HepG2 (cell line): ENCODE measurements around the gene SCN8A.
"Not testable (repeated sequence)": the region's sequence is repeated elsewhere in the genome, so short reads cannot be mapped to it uniquely, and the experiment has no call there.

ENCODE experiments used
- MAFF ChIP-seq: IDR thresholded peaks from 2 replicates; pipeline ENCODE4 v1.6.1; 2011; ENCODE audit warnings: low read depth, low read length, improper control_type of control experiment
- TCF7L2 ChIP-seq: IDR thresholded peaks from 2 replicates; pipeline ENCODE4 v1.6.1; 2011; ENCODE audit warnings: mild to moderate bottlenecking, low read depth, low read length, moderate library complexity
- TF ChIP-seq, protein P1 (sequence below): sonication (generic); formaldehyde crosslinking; IDR thresholded peaks from 2 replicates; pipeline ENCODE4 v1.4.0; 2020; ENCODE audit warnings: missing genetic modification reagents

DNA sequence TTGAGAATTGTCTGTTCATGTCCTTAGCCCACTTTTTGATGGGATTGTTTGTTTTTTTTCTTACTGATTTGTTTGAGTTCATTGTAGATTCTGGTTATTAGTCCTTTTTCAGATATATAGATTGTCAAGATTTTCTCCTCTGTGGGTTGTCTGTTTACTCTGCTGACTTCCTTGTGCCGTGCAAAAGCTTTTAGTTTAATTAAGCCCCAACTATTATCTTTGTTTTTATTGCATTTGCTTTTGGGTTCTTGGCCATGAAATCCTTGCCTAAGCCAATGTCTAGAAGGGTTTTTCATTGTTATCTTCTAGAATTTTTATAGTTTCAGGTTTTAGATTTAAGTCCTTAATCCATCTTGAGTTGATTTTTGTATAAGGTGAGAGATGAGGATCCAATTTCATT is 14.9 kb downstream of the SCN8A start:
- TF ChIP-seq, protein P1, sequence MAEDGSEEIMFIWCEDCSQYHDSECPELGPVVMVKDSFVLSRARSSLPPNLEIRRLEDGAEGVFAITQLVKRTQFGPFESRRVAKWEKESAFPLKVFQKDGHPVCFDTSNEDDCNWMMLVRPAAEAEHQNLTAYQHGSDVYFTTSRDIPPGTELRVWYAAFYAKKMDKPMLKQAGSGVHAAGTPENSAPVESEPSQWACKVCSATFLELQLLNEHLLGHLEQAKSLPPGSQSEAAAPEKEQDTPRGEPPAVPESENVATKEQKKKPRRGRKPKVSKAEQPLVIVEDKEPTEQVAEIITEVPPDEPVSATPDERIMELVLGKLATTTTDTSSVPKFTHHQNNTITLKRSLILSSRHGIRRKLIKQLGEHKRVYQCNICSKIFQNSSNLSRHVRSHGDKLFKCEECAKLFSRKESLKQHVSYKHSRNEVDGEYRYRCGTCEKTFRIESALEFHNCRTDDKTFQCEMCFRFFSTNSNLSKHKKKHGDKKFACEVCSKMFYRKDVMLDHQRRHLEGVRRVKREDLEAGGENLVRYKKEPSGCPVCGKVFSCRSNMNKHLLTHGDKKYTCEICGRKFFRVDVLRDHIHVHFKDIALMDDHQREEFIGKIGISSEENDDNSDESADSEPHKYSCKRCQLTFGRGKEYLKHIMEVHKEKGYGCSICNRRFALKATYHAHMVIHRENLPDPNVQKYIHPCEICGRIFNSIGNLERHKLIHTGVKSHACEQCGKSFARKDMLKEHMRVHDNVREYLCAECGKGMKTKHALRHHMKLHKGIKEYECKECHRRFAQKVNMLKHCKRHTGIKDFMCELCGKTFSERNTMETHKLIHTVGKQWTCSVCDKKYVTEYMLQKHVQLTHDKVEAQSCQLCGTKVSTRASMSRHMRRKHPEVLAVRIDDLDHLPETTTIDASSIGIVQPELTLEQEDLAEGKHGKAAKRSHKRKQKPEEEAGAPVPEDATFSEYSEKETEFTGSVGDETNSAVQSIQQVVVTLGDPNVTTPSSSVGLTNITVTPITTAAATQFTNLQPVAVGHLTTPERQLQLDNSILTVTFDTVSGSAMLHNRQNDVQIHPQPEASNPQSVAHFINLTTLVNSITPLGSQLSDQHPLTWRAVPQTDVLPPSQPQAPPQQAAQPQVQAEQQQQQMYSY (CRISPR knock-in tag), result not testable (repeated sequence)
- TF ChIP-seq TCF7L2, MAFF: not testable (repeated sequence)
